Measurements from ENCODE around the gene UNC13D. TPM values are rescaled to one million over a fixed set of nuclear protein-coding genes. Genes with fewer than 3 reads are reported as not detected.

UNC13D gene
- total and polyA plus RNA-seq, 8 donors = 4.7 to 29.0 (median 12.6) TPM

DNA sequence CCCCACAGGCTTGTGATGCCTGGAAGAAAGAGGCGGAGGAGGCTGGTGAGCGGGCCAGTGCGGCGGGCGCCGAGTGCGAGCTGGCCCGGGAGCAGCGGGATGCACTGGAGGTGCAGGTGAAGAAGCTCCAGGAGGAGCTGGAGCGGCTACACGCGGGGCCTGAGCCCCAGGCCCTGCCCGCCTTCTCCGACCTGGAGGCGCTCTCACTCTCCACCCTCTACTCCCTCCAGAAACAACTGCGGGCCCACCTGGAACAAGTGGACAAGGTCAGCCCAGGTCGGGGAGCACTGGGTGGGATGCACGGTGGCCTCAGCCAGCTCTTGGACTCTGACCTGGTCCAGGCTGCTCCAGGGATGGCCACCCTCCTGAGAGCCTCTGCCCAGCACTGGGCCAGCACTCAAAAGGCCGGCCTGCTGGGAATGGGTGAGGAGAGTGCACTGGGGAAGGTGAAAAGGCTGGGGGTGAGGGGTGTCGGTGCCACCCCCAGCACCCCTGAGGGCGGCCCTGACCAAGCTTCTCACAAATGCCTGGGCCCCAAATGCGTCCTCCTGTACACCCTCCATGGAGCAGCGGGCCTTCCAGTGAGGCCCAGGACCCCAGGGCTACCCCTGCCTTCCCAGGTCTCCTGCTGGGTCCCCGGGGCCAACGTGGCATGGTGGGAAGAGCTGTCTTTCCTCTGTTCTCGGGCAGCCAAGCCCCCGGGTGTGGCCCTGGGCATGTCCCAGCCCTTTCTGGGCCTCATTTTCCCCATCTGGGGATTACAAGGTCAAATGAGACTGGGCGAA, 20.8 kb downstream of the UNC13D start:
- 84 to 88% methylated on average over 26 to 27 of the region's 28 CpGs for WGBS, 2 donors
- TF ChIP-seq, protein P1, sequence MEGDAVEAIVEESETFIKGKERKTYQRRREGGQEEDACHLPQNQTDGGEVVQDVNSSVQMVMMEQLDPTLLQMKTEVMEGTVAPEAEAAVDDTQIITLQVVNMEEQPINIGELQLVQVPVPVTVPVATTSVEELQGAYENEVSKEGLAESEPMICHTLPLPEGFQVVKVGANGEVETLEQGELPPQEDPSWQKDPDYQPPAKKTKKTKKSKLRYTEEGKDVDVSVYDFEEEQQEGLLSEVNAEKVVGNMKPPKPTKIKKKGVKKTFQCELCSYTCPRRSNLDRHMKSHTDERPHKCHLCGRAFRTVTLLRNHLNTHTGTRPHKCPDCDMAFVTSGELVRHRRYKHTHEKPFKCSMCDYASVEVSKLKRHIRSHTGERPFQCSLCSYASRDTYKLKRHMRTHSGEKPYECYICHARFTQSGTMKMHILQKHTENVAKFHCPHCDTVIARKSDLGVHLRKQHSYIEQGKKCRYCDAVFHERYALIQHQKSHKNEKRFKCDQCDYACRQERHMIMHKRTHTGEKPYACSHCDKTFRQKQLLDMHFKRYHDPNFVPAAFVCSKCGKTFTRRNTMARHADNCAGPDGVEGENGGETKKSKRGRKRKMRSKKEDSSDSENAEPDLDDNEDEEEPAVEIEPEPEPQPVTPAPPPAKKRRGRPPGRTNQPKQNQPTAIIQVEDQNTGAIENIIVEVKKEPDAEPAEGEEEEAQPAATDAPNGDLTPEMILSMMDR (IDR thresholded peaks at IDR 0.05) = no peak
- intact Hi-C loops (cut with DNase I) = no loop called here
- Histone ChIP-seq H3K27ac (peak overlapping the region; percentile 9 to 69 (median 48)), H3K4me1 (peaks cover 12 to 23% (median 12%) of the 10 kb centered on the region in 3 donors), H3K9me3 (no peaks in the 10 kb centered on the region), H3K36me3 (peaks cover 0 to 31% (median 16%) of the 10 kb centered on the region in 3 donors), H3K27me3 (no peaks in the 10 kb centered on the region), H3K4me3 (no peak overlapping the region)
- no peak for ATAC-seq
- peak in 3 of 6 donors; percentile 6 to 76 (median 17) for DNase-seq
- no peak for FAIRE-seq

DNA sequence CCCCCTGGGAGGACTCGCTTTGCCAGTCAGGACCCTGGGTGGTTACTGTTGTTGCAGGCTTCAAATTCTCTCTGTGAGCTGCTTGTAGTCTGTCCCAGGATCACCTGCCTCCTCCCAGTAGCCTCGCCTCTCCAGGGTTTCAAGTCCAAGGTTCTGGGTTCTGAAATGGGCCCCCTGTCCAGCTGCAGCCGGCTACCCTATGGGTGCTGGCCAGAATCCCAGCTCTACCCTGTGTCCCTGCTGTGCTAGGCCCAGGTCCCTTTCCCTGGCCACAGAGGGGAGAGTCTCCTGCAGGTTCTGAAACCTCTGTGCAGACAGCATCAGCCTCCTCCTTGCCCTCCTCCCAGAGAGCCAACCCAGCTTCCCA, 21.4 kb downstream of the UNC13D start:
- ATAC-seq (peak in 3 of 4 donors; percentile 5 to 59 (median 20)), DNase-seq (peak in 1 of 6 donors; percentile 41), FAIRE-seq (no peak)
- H3K4me3 ChIP-seq = no peak overlapping the region
- peak overlapping the region; percentile 9 to 69 (median 48) for H3K27ac ChIP-seq
- H3K9me3 ChIP-seq = no peaks in the 10 kb centered on the region
- WGBS, 2 donors = 20 to 22% methylated on average over 3 of the region's 3 CpGs
- H3K36me3 ChIP-seq = peaks cover 0 to 37% (median 16%) of the 10 kb centered on the region in 3 donors
- H3K27me3 ChIP-seq = no peaks in the 10 kb centered on the region
- peaks cover 12 to 23% (median 12%) of the 10 kb centered on the region in 3 donors for H3K4me1 ChIP-seq
- TF ChIP-seq, protein P1 (IDR thresholded peaks at IDR 0.05) = no peak
- intact Hi-C loops (cut with DNase I) = no loop called here

DNA sequence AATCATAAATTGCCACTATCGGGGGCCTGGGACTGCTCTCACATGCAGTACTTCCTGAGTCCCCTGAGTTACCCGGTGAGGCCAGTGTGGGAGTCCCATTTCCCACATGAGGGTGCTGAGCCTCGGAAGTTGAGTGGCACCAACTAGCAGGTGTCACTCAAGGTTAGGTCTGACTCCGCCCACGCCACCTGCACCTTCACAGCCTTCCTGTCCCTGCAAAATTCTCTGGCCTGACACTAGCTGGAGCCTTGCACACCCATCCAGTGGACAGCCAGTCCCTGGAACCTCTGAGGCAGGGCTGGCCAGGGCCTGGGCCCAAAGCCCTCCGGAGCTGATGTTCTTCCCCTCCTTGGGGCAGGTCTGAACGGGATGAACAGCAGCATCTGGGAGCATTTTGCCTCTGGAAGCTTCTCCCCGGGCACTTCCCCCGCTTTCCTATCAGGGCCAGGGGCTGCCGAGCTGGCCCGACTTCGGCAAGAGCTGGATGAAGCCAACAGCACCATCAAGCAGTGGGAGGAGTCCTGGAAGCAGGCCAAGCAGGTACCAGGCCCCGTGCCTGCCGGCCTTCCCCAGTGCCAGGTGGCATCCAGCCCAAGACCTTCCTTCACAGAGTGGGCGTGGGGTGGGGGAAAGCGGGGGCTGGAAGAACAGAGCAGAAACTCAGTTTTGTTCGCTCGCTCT, 21.9 kb downstream of the UNC13D start:
- DNase-seq = peak; percentile 88 to 96 (median 92)
- Histone ChIP-seq H3K9me3 (no peaks in the 10 kb centered on the region), H3K27ac (peak overlapping the region; percentile 9 to 69 (median 48)), H3K4me1 (peaks cover 12 to 17% (median 12%) of the 10 kb centered on the region in 3 donors), H3K36me3 (peaks cover 0 to 42% (median 16%) of the 10 kb centered on the region in 3 donors), H3K27me3 (no peaks in the 10 kb centered on the region), H3K4me3 (no peak overlapping the region)
- peak; percentile 68 to 87 (median 80) for ATAC-seq
- no peak for FAIRE-seq
- TF ChIP-seq, protein P1 (IDR thresholded peaks at IDR 0.05) = no peak
- intact Hi-C loops (cut with DNase I) = no loop called here
- 20 to 22% methylated on average over 18 of the region's 18 CpGs for WGBS, 2 donors

DNA sequence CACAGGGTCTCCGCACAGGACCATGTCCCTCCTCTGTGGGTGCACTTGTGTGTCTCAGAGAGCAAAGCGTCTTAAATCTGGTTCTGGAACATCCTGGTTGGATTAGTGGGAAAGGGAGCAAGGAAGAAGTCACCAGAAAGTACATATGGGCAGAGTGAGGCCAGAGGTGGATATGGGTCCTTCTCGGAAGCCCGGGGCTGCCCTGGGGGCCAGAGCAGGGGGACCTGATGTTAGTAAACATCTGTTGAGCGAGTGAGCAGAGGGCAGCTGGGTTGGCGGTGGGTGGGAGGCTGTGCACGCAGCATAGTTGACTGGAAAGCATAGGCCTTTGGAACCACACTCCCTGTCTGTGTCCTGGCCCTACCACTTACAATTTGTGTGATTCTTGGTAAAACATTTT, 22.7 kb downstream of the UNC13D start:
- FAIRE-seq (no peak), DNase-seq (peak in 1 of 6 donors; percentile 17)

More for the DNA sequence above, 22.7 kb downstream of the UNC13D start:
- Histone ChIP-seq H3K4me3 (no peak overlapping the region), H3K4me1 (peaks cover 12 to 15% (median 12%) of the 10 kb centered on the region in 3 donors), H3K27ac (peak overlapping the region in 2 of 4 donors; percentile 58 to 69), H3K9me3 (no peaks in the 10 kb centered on the region), H3K36me3 (peaks cover 1 to 49% (median 16%) of the 10 kb centered on the region in 3 donors), H3K27me3 (no peaks in the 10 kb centered on the region)
- TF ChIP-seq, protein P1 (IDR thresholded peaks at IDR 0.05) = no peak
- intact Hi-C loops (cut with DNase I) = no loop called here
- no peak for ATAC-seq
- 91 to 97% methylated on average over 7 of the region's 7 CpGs for WGBS, 2 donors

Data from pancreas (tissue), 10 donors.